ENCODE measurements around the gene SHANK1. TPM values are rescaled to one million over a fixed set of nuclear protein-coding genes. Genes with fewer than 3 reads are reported as not detected.
"Not testable (repeated sequence)": the region's sequence is repeated elsewhere in the genome, so short reads cannot be mapped to it uniquely, and the experiment has no call there.

The SHANK1 gene
- total and polyA plus RNA-seq, 12 donors, result 1.5 to 22.6 (median 9.0) TPM

GRCh38 chr19:50759886-50760285 is 40.3 kb upstream of the SHANK1 start:
- no peak overlapping the region for H3K4me3 ChIP-seq
- H3K9me3 ChIP-seq (replicated peaks in 1 of 3), result no peaks in the 10 kb centered on the region
- H3K36me3 ChIP-seq (replicated peaks in 1 of 2), result no peaks in the 10 kb centered on the region
- no peak for DNase-seq
- H3K4me1 ChIP-seq (replicated peaks in 1 of 2), result no peaks in the 10 kb centered on the region
- TF ChIP-seq POLR2A (IDR thresholded peaks at IDR 0.05), result no peak
- TF ChIP-seq CTCF (IDR thresholded peaks at IDR 0.05), result no peak
- WGBS, 4 donors, result 58 to 72% (median 71%) methylated on average over 4 of the region's 4 CpGs
- no peak overlapping the region for H3K27ac ChIP-seq
- intact Hi-C loops (cut with DNase I), result no loop called here
- H3K27me3 ChIP-seq, result no peaks in the 10 kb centered on the region

GRCh38 chr19:50759076-50759475 is 39.5 kb upstream of the SHANK1 start:
- H3K27me3 ChIP-seq; H3K36me3 ChIP-seq (replicated peaks in 1 of 2); H3K27ac ChIP-seq; H3K4me1 ChIP-seq (replicated peaks in 1 of 2); intact Hi-C loops (cut with DNase I); H3K9me3 ChIP-seq (replicated peaks in 1 of 3); DNase-seq; H3K4me3 ChIP-seq: not testable (repeated sequence)
- 73 to 94% (median 79%) methylated on average over 6 to 18 of the region's 18 CpGs for WGBS, 4 donors

GRCh38 chr19:50757624-50758023 is 38.0 kb upstream of the SHANK1 start:
- H3K27ac ChIP-seq; H3K9me3 ChIP-seq (replicated peaks in 1 of 3); H3K4me3 ChIP-seq; H3K27me3 ChIP-seq; H3K4me1 ChIP-seq (replicated peaks in 1 of 2); DNase-seq; H3K36me3 ChIP-seq (replicated peaks in 1 of 2); intact Hi-C loops (cut with DNase I): not testable (repeated sequence)
- 90 to 98% (median 93%) methylated on average over 3 of the region's 3 CpGs for WGBS, 4 donors

- H3K27me3 ChIP-seq; DNase-seq; intact Hi-C loops (cut with DNase I); H3K27ac ChIP-seq; H3K4me1 ChIP-seq (replicated peaks in 1 of 2); H3K9me3 ChIP-seq (replicated peaks in 1 of 3); H3K4me3 ChIP-seq; H3K36me3 ChIP-seq (replicated peaks in 1 of 2): not testable (repeated sequence)
- WGBS, 4 donors, result 59 to 68% (median 63%) methylated on average over 8 of the region's 8 CpGs
Observed at GRCh38 chr19:50756244-50756643, 36.6 kb upstream of the SHANK1 start.

GRCh38 chr19:50753879-50754278 is 34.3 kb upstream of the SHANK1 start:
- intact Hi-C loops (cut with DNase I), result no loop called here
- 79 to 91% (median 86%) methylated on average over 4 of the region's 4 CpGs for WGBS, 4 donors
- no peak overlapping the region for H3K27ac ChIP-seq

More at GRCh38 chr19:50753879-50754278, 34.3 kb upstream of the SHANK1 start:
- TF ChIP-seq CTCF (IDR thresholded peaks at IDR 0.05), result no peak
- no peak for TF ChIP-seq POLR2A (IDR thresholded peaks at IDR 0.05)
- H3K9me3 ChIP-seq (replicated peaks in 1 of 3), result no peaks in the 10 kb centered on the region
- H3K36me3 ChIP-seq (replicated peaks in 1 of 2), result no peaks in the 10 kb centered on the region
- no peaks in the 10 kb centered on the region for H3K4me1 ChIP-seq (replicated peaks in 1 of 2)
- DNase-seq, result no peak
- no peak overlapping the region for H3K4me3 ChIP-seq
- H3K27me3 ChIP-seq, result no peaks in the 10 kb centered on the region
